Central memory CD8-positive, alpha-beta T cell (primary cell): ENCODE measurements around the gene LORICRIN.
"Not testable (repeated sequence)": the region's sequence is repeated elsewhere in the genome, so short reads cannot be mapped to it uniquely, and the experiment has no call there.

Experiments
- ATAC-seq: fragments of 150-1000 bp; cut with Tn5 transposase; replicated peaks from 2 replicates; pipeline ENCODE4 v1.10.0; 2022; ENCODE audit warnings: mild to moderate bottlenecking, moderate FRiP score, moderate number of reproducible peaks; ENCODE audit not compliant: poor library complexity, severe bottlenecking; ENCODE audit errors: extremely low read depth
- DNase-seq, 2 donors: peaks; one replicate each; pipeline ENCODE4 v3.0.0; 2021; ENCODE audit warnings: low spot score in 2 of 2
- H3K27ac Mint-ChIP-seq: one replicate; pipeline ENCODE4 v1.8.0; 2022; ENCODE audit warnings: low read depth, mild to moderate bottlenecking, moderate library complexity, mixed read lengths
- H3K27me3 Mint-ChIP-seq: one replicate; pipeline ENCODE4 v1.8.0; 2022; ENCODE audit warnings: mixed read lengths
- H3K36me3 Mint-ChIP-seq: one replicate; pipeline ENCODE4 v1.8.0; 2022; ENCODE audit warnings: mild to moderate bottlenecking, moderate library complexity, mixed read lengths; ENCODE audit not compliant: insufficient read depth
- H3K4me1 Mint-ChIP-seq: one replicate; pipeline ENCODE4 v1.8.0; 2022; ENCODE audit warnings: mixed read lengths
- H3K4me3 Mint-ChIP-seq: one replicate; pipeline ENCODE4 v1.8.0; 2022; ENCODE audit warnings: mild to moderate bottlenecking, moderate library complexity, mixed read lengths
- H3K9me3 Mint-ChIP-seq: one replicate; pipeline ENCODE4 v1.8.0; 2022; ENCODE audit warnings: mixed read lengths

The LORICRIN gene, protein sequence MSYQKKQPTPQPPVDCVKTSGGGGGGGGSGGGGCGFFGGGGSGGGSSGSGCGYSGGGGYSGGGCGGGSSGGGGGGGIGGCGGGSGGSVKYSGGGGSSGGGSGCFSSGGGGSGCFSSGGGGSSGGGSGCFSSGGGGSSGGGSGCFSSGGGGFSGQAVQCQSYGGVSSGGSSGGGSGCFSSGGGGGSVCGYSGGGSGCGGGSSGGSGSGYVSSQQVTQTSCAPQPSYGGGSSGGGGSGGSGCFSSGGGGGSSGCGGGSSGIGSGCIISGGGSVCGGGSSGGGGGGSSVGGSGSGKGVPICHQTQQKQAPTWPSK

DNA sequence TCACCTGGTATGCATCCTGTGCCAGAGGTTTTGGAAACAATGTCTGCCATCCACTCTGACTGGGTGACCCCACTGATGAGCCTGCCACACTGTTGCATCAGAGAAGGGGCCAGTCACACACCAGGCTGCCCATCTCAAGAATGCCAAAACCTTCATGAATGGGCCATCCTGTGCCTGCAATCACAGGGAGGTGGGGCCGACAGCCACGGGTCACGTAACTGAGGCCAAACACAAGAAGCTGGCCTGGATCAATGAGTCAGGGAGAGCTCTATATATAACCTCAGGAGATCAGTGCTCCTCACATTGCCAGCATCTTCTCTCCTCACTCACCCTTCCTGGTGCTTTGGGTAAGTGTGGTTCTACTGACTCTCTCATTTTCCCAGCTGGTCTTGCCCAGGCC is at the start of gene LORICRIN:
Gene LORICRIN (plus strand): TSS at position 301 of the 400 bp plus-strand sequence. CDS start 1,263 bp downstream, outside the sequence.
- Mint-ChIP-seq H3K4me3 (peak within 1 kb of the TSS; percentile 64), H3K4me1 (peaks cover 22% of the 10 kb centered on the region), H3K9me3 (no peaks in the 10 kb centered on the region), H3K36me3 (peaks cover 9% of the 10 kb centered on the region), H3K27me3 (peaks cover 63% of the 10 kb centered on the region), H3K27ac (peak within 1 kb of the TSS; percentile 19)
- DNase-seq (no peak), ATAC-seq (no peak)

DNA sequence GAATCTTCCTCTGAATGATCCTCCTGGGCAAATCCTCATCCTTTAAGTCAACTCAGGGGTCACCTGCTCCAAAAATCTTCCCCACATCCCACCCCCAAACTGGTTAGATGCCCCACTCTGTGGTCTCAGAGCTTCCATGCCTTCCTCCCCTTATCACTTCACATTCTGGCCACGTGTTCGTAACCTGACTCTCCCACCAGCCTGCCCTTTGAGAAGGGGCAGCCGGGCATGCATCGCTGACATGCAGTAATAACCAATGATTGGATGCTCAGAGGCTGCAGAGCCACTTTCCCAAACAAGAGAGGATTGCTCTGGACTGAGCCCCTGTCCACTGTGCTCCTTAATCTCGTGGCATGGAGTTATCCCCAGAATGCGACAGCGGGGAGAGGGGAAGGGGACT is 49.3 kb upstream of the LORICRIN start:
- no peaks in the 10 kb centered on the region for H3K9me3 Mint-ChIP-seq

DNA sequence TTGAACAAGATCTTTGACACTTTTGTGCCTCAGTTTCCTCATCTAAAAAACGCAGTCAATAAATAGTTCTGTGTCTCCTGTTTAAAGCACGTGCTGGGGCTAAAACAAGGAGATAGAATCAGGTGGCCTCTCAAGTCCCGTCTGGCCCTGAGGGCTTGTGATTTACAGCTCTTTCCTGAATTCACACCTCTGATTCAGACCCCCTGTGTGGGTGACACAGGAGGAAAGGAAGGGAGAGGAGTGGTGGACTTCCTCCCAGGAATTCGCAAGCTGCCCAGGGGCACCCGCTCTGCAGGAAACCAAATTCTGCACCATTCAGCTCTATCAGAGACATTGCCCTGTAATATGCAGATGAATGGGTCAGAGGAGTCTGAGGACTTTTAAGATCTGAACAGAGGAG is 47.3 kb upstream of the LORICRIN start:
- DNase-seq = no peak
- peaks cover 51% of the 10 kb centered on the region for H3K27me3 Mint-ChIP-seq
- H3K27ac Mint-ChIP-seq = no peak overlapping the region
- H3K9me3 Mint-ChIP-seq = no peaks in the 10 kb centered on the region
- no peak for ATAC-seq
- no peaks in the 10 kb centered on the region for H3K4me1 Mint-ChIP-seq
- no peaks in the 10 kb centered on the region for H3K36me3 Mint-ChIP-seq
- no peak overlapping the region for H3K4me3 Mint-ChIP-seq

More for the DNA sequence above, 49.3 kb upstream of the LORICRIN start:
- DNase-seq (no peak), ATAC-seq (no peak)
- no peak overlapping the region for H3K27ac Mint-ChIP-seq
- H3K4me1 Mint-ChIP-seq = no peaks in the 10 kb centered on the region
- no peaks in the 10 kb centered on the region for H3K36me3 Mint-ChIP-seq
- peaks cover 54% of the 10 kb centered on the region for H3K27me3 Mint-ChIP-seq
- no peak overlapping the region for H3K4me3 Mint-ChIP-seq

DNA sequence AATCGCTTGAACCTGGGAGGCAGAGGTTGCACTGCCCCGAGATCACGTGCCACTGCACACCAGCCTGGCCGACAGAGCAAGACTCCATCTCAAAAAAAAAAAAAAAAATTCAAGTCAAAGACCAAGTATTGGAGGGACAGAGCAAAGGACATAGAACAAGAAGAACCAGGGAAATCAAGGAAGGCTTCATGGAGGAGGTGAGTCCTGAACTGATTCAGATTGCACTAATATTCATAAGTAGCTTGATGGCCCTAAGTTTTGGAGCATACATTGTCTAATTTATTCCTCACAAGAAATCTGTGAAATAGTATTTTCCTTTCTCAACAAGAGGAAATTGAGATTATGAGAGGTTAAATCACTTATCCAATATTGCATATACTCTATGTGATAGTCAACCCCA is 46.0 kb upstream of the LORICRIN start:
- Mint-ChIP-seq H3K36me3 (no peaks in the 10 kb centered on the region), H3K27ac (no peak overlapping the region), H3K4me1 (no peaks in the 10 kb centered on the region), H3K4me3 (no peak overlapping the region), H3K9me3 (no peaks in the 10 kb centered on the region), H3K27me3 (peaks cover 52% of the 10 kb centered on the region)
- ATAC-seq = no peak
- DNase-seq = no peak

DNA sequence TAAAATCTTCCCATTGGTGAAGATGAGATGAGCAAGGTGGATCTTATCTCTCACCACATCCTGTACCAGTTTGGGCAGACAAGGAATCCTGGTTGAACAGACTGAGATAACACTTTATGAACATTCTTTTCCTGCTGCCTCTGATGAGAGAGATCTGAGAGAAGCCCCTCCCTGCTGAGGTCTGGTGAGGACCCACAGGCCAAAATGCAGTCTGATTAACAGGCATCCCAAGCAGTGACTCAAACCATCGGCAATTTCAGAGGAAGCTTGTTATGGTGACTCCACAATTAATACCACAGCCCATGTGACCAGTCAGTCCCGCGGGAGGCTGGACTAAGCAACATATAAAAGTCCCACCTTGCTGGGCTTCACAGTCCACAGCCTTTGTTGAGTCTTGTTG is 42.3 kb upstream of the LORICRIN start, which contains the start of gene PRR9:
Gene PRR9 (plus strand): TSS at position 373 of the 400 bp plus-strand sequence. CDS start 561 bp downstream, outside the sequence.
- no peak for ATAC-seq
- H3K27ac Mint-ChIP-seq = no peak within 1 kb of the TSS
- no peaks in the 10 kb centered on the region for H3K9me3 Mint-ChIP-seq
- H3K4me1 Mint-ChIP-seq = no peaks in the 10 kb centered on the region
- peaks cover 63% of the 10 kb centered on the region for H3K27me3 Mint-ChIP-seq
- DNase-seq = no peak
- no peak within 1 kb of the TSS for H3K4me3 Mint-ChIP-seq
- peaks cover 1% of the 10 kb centered on the region for H3K36me3 Mint-ChIP-seq

DNA sequence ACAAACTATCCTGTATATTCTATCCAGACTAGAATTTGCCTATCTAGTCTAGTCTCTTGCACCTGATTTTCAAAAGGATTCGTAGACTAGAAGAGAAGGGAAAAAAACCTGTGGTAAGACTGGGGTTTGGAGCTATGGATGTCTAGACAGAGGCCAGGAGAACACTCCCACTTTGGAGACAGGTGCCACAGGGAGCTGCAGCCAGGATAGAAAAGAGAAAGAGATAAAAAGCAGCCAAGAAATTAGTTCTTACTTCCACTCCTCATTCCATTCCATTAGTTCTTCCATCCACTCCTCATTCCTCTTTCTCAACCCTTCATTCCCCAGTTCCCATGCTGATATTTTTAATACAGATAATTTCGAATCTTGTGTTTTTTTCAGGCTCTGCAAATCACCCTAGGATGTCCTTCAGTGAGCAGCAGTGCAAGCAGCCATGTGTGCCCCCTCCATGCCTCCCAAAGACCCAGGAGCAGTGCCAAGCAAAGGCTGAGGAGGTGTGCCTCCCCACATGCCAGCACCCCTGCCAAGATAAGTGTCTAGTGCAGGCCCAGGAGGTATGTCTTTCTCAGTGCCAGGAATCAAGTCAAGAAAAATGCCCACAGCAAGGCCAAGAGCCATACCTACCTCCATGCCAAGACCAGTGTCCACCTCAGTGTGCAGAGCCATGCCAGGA is 41.6 kb upstream of the LORICRIN start:
- H3K27ac Mint-ChIP-seq = no peak overlapping the region
- no peaks in the 10 kb centered on the region for H3K9me3 Mint-ChIP-seq
- H3K4me3 Mint-ChIP-seq = no peak overlapping the region
- H3K4me1 Mint-ChIP-seq = peaks cover 1% of the 10 kb centered on the region
- peaks cover 60% of the 10 kb centered on the region for H3K27me3 Mint-ChIP-seq
- no peak for DNase-seq
- no peak for ATAC-seq
- peaks cover 1% of the 10 kb centered on the region for H3K36me3 Mint-ChIP-seq

DNA sequence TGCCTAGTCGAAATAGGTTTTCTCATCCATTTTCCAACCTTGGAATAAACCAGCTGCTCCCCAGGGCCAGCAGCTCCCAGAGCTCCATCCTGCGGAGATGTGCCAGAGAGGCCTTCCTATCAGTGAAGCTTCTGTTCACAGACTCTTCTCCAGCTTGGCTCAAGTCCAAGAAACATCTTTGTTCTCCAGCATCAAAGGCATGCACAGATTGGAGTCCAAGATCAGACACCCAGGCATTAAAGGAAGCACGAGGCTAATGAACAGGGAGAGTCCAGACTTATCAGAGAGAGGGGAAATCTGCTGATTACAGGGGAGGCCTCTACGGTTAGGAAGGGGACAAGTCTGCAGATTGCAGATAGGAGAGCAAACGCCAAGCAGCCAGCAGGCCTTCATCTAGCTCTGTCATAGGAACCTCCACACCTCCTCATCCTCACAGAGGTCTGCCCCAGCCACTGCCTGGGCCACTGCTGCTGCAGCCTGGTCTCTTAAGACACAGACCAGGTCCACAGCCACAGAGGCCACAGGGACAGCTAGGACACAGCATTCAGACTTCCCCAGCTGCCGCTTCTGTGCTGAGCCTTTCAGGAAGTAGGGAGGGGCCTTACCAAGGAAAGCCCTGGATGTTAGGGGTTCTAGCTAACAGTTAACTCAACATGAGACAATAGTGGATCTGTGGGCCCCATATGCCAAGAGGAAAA is 38.7 kb upstream of the LORICRIN start:
- H3K27me3 Mint-ChIP-seq = peaks cover 56% of the 10 kb centered on the region
- peaks cover 1% of the 10 kb centered on the region for H3K36me3 Mint-ChIP-seq
- ATAC-seq (no peak), DNase-seq (no peak)
- no peak overlapping the region for H3K27ac Mint-ChIP-seq
- H3K4me1 Mint-ChIP-seq = peaks cover 9% of the 10 kb centered on the region
- no peak overlapping the region for H3K4me3 Mint-ChIP-seq
- H3K9me3 Mint-ChIP-seq = no peaks in the 10 kb centered on the region

DNA sequence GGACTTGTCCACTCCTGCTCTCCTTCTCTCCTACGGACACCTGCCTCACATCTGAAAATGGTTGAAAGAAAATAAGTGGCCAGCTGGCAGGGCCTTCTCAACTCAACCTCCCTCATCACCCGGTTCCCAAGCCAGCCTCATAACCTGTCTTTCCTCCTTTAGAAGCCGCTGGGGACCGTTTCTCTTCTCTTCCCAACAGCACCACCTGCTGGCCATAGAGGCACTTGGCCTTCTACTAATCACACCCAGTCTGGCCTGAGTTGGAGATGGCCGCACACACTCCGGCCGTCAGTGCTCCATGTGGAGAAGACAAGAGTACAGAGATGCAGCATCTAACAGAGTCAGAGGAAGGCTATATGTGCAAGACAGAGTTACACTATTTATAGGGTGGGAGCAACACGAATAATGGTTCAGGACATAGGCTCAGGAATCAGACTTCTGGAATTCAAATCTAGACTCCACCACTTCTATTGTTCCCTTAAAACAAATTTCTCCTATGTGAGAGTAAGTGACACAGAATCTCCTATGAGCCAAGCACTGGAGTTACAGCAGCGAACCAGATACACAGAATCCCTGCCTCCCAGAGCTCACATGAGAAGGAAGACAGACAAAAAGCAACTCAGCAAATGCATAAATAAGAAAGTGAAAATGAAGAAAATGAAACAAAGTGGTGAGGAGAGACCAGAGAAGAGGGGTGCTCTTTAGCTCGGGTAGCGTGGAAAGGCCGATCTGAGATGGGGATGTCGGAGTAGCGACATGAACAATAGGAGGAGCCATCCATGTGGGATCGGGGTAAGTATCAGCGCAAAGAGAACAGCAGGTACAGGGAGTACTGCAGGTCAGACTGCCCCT is 36.2 kb upstream of the LORICRIN start:
- H3K36me3 Mint-ChIP-seq, H3K27ac Mint-ChIP-seq, H3K9me3 Mint-ChIP-seq, H3K4me1 Mint-ChIP-seq, ATAC-seq, H3K4me3 Mint-ChIP-seq: not testable (repeated sequence)
- peak in 1 of 2 donors; percentile 21 for DNase-seq
- H3K27me3 Mint-ChIP-seq = peaks cover 43% of the 10 kb centered on the region

DNA sequence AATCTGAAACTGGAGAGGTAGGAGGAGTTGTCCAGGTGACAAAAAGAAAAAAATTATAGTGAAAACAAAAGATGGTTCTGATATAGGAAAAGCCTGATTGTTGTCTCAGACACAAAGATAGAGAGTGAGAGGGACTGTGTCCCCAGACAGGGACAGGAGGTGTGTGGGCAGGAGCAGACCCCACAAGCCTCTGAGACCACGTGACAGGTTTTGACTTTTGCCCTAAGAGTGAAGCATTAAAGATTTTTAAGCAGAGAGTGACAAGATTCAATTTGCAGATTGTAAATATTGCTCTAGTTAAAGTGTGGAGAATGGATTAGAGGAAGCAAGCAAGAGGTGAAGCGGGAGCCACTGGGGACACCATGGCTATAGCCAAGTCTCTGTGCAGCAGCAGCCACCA is 31.7 kb upstream of the LORICRIN start:
- ATAC-seq (no peak), DNase-seq (no peak)
- Mint-ChIP-seq H3K36me3 (no peaks in the 10 kb centered on the region), H3K27me3 (peaks cover 14% of the 10 kb centered on the region), H3K27ac (no peak overlapping the region), H3K4me1 (peaks cover 8% of the 10 kb centered on the region), H3K4me3 (no peak overlapping the region), H3K9me3 (no peaks in the 10 kb centered on the region)

DNA sequence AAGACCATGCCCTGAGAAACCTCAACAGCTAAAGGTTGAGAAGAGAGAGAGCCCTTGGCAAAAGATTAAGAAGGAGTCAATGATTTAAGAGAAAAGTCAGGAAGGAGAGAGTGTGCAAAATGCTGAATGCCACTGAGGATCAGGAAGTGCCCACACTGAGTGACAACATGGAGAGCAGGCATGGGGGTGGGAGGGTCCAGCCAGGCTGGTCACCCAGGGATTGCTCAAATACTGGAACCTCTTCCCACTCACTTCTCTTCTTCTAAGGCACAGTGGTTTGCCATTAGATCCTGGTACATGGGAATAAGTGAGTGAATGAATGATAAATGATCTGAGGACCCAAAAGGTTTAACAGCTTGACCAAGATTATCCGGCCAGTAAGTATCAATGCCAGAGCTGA is 31.0 kb upstream of the LORICRIN start:
- peaks cover 14% of the 10 kb centered on the region for H3K27me3 Mint-ChIP-seq
- H3K4me3 Mint-ChIP-seq = no peak overlapping the region
- H3K4me1 Mint-ChIP-seq = peaks cover 2% of the 10 kb centered on the region
- H3K9me3 Mint-ChIP-seq = no peaks in the 10 kb centered on the region
- no peak for DNase-seq
- H3K36me3 Mint-ChIP-seq = no peaks in the 10 kb centered on the region
- ATAC-seq = no peak
- no peak overlapping the region for H3K27ac Mint-ChIP-seq

DNA sequence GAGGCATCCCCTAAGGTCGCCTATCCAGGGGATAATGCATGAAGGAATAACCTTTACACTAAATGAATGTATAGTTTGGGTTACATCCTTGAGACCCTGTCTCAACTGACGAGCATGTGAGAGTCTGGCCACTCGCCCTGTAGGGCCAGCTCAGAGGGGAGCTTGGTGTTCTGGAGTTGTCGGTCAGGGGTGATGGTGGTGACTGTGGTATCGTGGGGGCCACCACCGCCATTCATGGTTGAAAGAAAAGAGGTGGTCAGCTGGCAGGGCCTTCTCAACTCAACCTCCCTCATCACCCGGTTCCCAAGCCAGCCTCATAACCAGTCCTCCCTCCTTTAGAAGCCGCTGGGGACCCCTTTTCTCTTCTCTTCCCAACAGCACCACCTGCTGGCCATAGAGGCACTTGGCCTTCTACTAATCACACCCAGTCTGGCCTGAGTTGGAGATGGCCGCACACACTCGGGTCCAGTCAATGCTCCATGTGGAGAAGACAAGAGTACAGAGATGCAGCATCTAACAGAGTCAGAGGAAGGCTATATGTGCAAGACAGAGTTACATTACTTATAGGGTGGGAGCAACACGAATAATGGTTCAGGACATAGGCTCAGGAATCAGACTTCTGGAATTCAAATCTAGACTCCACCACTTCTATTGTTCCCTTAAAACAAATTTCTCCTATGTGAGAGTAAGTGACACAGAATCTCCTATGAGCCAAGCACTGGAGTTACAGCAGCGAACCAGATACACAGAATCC is 30.2 kb upstream of the LORICRIN start:
- H3K36me3 Mint-ChIP-seq, H3K4me1 Mint-ChIP-seq, H3K27me3 Mint-ChIP-seq, ATAC-seq, DNase-seq, H3K4me3 Mint-ChIP-seq, H3K27ac Mint-ChIP-seq, H3K9me3 Mint-ChIP-seq: not testable (repeated sequence)
